Effector memory CD8-positive, alpha-beta T cell (primary cell): ENCODE measurements around the gene RIMS4.

ENCODE experiments used
- ATAC-seq: fragments of 150-1000 bp; cut with Tn5 transposase; replicated peaks from 2 replicates; pipeline ENCODE4 v1.10.0; 2021; ENCODE audit warnings: mild to moderate bottlenecking, moderate library complexity
- DNase-seq, 3 experiments: peaks; one replicate each; pipeline ENCODE4 v3.0.0; 2021
- H3K27ac Mint-ChIP-seq, 2 donors: one replicate each; pipeline ENCODE4 v1.8.0; 2022; ENCODE audit warnings: mild to moderate bottlenecking in 2 of 2, mixed read lengths in 2 of 2, moderate library complexity in 2 of 2
- H3K27me3 Mint-ChIP-seq, 2 donors: one replicate each; pipeline ENCODE4 v1.8.0; 2022; ENCODE audit warnings: mixed read lengths in 2 of 2
- H3K36me3 Mint-ChIP-seq: one replicate; pipeline ENCODE4 v1.8.0; 2022; ENCODE audit warnings: mild to moderate bottlenecking, moderate library complexity, mixed read lengths; ENCODE audit not compliant: insufficient read depth
- H3K4me1 Mint-ChIP-seq, 2 donors: one replicate each; pipeline ENCODE4 v1.8.0; 2022; ENCODE audit warnings: low read depth in 2 of 2, mixed read lengths in 2 of 2
- H3K4me3 Mint-ChIP-seq, 2 donors: one replicate each; pipeline ENCODE4 v1.8.0; 2022; ENCODE audit warnings: mild to moderate bottlenecking in 2 of 2, mixed read lengths in 2 of 2, moderate library complexity in 2 of 2
- H3K9me3 Mint-ChIP-seq, 2 donors: one replicate each; pipeline ENCODE4 v1.8.0; 2022; ENCODE audit warnings: mixed read lengths in 2 of 2

Gene RIMS4

DNA sequence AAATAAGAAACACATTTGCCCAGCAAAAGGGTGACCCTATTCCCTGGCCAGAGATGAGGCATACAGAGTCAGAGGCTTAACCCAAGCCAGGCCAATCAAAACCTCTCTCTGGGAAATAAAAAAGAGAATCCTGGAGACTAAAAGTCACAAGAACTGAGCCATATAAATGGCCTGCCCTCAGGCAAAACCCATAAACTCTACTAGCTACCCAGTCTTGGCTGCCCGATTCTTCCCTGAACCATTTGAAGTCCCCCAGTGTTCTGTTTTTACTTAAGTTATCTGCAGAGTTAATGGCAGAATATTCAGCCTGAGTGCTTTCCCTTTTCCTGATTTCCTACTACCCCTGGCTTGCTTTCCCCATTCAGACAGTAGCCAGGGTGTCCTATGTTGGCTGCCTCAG, 50.8 kb downstream of the RIMS4 start:
- ATAC-seq (no peak), DNase-seq (no peak)
- Mint-ChIP-seq H3K27ac (no peak overlapping the region), H3K36me3 (no peaks in the 10 kb centered on the region), H3K4me3 (no peak overlapping the region), H3K27me3 (peaks cover 11 to 68% of the 10 kb centered on the region in 2 donors), H3K4me1 (no peaks in the 10 kb centered on the region), H3K9me3 (no peaks in the 10 kb centered on the region)

DNA sequence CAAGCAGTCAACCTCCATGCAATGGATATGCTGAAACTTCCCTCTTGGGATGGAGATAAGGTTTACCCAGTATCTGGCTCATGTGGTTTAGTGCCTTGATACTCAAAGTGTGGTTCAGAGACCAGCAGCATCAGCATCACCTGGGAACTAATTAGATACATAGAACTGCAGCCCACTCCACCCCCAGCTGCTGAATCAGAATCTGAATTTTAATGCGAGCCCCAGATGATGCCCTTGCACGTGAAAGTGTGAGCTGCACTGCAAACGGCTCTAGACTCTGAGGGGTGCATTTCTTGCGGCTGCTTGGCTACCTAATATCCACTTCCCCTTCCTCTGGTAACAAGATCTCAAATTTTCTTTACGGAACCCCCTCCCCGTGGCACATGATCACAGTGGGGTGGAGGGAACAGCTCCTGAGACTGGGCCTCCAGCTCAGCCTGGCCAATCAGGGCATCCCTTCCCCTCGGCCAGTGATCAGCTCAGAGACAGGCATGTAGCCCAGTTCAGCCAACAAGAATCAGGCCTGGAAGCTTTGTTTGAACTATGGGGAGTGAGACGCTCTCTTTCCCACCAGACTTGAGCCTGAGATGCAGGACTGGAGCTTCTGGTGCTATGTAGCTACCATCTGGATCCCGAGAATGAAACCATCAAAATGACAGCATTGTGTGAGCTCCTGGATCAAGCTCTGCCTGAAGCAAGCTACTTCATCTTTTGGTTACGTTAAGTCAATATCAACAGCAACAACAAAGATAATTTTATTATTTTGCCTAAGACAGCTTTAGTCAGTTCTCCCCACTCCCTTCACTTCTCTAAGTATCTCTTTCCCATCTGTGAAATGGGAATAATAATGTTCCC, 51.9 kb downstream of the RIMS4 start:
- Mint-ChIP-seq H3K4me3 (no peak overlapping the region), H3K27ac (no peak overlapping the region), H3K27me3 (peaks cover 7 to 68% of the 10 kb centered on the region in 2 donors), H3K9me3 (no peaks in the 10 kb centered on the region), H3K4me1 (no peaks in the 10 kb centered on the region), H3K36me3 (peaks cover 3% of the 10 kb centered on the region)
- DNase-seq: no peak
- no peak for ATAC-seq

- no peaks in the 10 kb centered on the region for H3K9me3 Mint-ChIP-seq
- H3K4me1 Mint-ChIP-seq: no peaks in the 10 kb centered on the region
- DNase-seq (no peak), ATAC-seq (no peak)
- no peak overlapping the region for H3K4me3 Mint-ChIP-seq
- H3K27ac Mint-ChIP-seq: no peak overlapping the region
- peaks cover 8 to 63% of the 10 kb centered on the region in 2 donors for H3K27me3 Mint-ChIP-seq
- peaks cover 3% of the 10 kb centered on the region for H3K36me3 Mint-ChIP-seq
Measured at GRCh38 chr20:44756956-44757355, 53.4 kb downstream of the RIMS4 start.

- H3K4me1 Mint-ChIP-seq: no peaks in the 10 kb centered on the region
Measured at GRCh38 chr20:44756011-44756688, 54.2 kb downstream of the RIMS4 start.

GRCh38 chr20:44754554-44754953, 55.8 kb downstream of the RIMS4 start:
- Mint-ChIP-seq H3K27ac (no peak overlapping the region), H3K36me3 (peaks cover 3% of the 10 kb centered on the region), H3K27me3 (peaks cover 22 to 75% of the 10 kb centered on the region in 2 donors), H3K9me3 (no peaks in the 10 kb centered on the region), H3K4me3 (no peak overlapping the region), H3K4me1 (no peaks in the 10 kb centered on the region)
- no peak for DNase-seq
- no peak for ATAC-seq

More at GRCh38 chr20:44756011-44756688, 54.2 kb downstream of the RIMS4 start:
- DNase-seq (no peak), ATAC-seq (no peak)
- Mint-ChIP-seq H3K36me3 (peaks cover 3% of the 10 kb centered on the region), H3K27me3 (peaks cover 12 to 71% of the 10 kb centered on the region in 2 donors), H3K4me3 (no peak overlapping the region), H3K27ac (no peak overlapping the region), H3K9me3 (no peaks in the 10 kb centered on the region)

DNA sequence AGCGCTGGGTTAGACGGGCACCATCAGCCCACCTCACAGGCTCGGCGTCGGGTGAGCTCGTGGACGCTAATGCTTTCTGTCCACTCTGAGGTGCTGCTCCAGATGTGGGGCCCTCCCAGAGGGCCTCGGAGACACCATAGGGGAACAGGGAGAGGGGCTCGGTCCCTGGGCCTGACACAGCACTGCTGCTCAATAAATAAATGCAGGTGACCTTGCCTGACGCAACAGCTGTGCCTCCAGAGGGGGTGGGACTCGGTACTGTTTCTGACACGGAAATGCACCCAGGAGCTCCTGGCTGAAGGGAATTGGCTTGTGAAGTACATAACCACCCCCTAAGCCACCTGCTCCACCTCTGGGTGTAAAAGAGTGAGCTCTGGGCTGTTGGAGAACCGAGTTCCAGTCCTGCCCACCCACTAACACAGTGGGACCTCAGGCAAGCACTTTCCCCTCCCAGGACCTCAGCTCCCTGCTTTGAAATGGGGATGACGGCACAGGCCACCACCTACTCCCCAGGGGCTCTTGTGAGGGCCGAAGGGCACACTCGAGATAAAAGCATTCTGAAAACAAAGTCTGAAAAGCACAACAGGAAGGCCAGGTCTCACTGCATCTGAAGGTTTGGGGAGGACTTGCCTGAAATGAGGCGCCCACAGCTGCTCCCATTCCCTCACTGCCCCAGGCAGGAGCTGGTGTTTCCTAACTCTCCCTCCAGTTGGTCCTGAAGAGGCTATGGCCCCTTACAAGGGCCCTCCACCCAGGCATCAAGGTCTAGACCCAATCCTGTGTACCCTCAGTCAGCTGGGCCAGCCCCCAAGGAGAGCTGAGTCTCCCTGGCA, 58.0 kb downstream of the RIMS4 start:
- no peak overlapping the region for H3K27ac Mint-ChIP-seq
- H3K4me3 Mint-ChIP-seq: no peak overlapping the region
- peaks cover 3% of the 10 kb centered on the region for H3K36me3 Mint-ChIP-seq
- peaks cover 35 to 73% of the 10 kb centered on the region in 2 donors for H3K27me3 Mint-ChIP-seq
- DNase-seq (no peak), ATAC-seq (no peak)
- H3K4me1 Mint-ChIP-seq: peaks cover 0 to 3% of the 10 kb centered on the region in 2 donors
- no peaks in the 10 kb centered on the region for H3K9me3 Mint-ChIP-seq

- Mint-ChIP-seq H3K27ac (no peak overlapping the region), H3K27me3 (peaks cover 49 to 79% of the 10 kb centered on the region in 2 donors), H3K4me3 (no peak overlapping the region), H3K4me1 (peaks cover 0 to 3% of the 10 kb centered on the region in 2 donors), H3K36me3 (peaks cover 3% of the 10 kb centered on the region), H3K9me3 (no peaks in the 10 kb centered on the region)
- DNase-seq: no peak
- no peak for ATAC-seq
Measured at GRCh38 chr20:44750081-44750805, 60.1 kb downstream of the RIMS4 start.

GRCh38 chr20:44748005-44748370, 62.4 kb downstream of the RIMS4 start:
- H3K4me3 Mint-ChIP-seq: no peak overlapping the region
- ATAC-seq (no peak), DNase-seq (no peak)
- peaks cover 0 to 3% of the 10 kb centered on the region in 2 donors for H3K4me1 Mint-ChIP-seq
- no peak overlapping the region for H3K27ac Mint-ChIP-seq
- H3K9me3 Mint-ChIP-seq: no peaks in the 10 kb centered on the region
- peaks cover 62 to 82% of the 10 kb centered on the region in 2 donors for H3K27me3 Mint-ChIP-seq
- no peaks in the 10 kb centered on the region for H3K36me3 Mint-ChIP-seq

GRCh38 chr20:44747166-44748004, 63.0 kb downstream of the RIMS4 start:
- Mint-ChIP-seq H3K4me3 (peak overlapping the region in 1 of 2 donors; percentile 45), H3K9me3 (no peaks in the 10 kb centered on the region), H3K36me3 (no peaks in the 10 kb centered on the region), H3K27me3 (peaks cover 62 to 88% of the 10 kb centered on the region in 2 donors), H3K27ac (no peak overlapping the region), H3K4me1 (peaks cover 0 to 3% of the 10 kb centered on the region in 2 donors)
- ATAC-seq (no peak), DNase-seq (peak; percentile 34 to 40 (median 35))

DNA sequence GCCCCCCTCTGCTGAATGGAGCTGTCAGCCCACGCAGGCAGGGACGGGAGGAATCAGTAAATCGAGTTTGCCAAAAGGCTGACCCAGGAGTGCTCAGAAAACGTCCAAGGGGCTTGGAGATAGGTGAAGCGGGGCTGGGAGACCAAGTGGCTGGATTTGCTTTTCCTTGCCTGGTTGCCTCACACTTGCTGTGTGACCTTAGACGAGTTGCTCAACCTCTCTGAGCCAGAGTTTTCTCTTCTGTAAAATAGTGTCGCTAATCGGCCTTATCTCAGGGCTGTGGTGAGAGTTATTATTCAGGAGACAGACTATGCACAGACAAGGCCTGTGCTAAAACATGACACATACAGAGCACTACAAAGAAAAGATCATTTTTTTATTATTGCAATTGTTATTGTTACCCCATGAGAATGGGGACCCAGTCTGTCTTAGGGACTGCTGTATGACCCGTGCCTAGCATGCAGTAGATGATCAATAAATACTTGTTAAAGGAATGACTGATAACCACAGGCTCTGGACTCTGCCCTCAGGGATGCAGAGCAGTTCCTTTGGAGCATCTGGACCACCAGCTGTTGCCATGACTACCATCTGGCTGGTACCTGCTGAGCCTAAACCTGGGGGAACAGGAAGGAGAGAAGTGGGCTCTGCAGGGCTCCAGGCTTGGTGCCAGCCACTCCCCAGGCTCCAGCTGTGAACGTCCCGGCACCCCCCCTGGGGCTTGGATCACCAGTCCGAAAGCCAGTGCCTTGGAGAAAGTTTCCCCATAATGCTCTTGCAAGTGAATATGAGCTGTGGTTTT, 63.8 kb downstream of the RIMS4 start:
- no peak overlapping the region for H3K27ac Mint-ChIP-seq
- DNase-seq (no peak), ATAC-seq (no peak)
- peak overlapping the region; percentile 7 to 60 for H3K4me3 Mint-ChIP-seq
- H3K9me3 Mint-ChIP-seq: no peaks in the 10 kb centered on the region
- no peaks in the 10 kb centered on the region for H3K36me3 Mint-ChIP-seq
- peaks cover 62 to 90% of the 10 kb centered on the region in 2 donors for H3K27me3 Mint-ChIP-seq
- peaks cover 0 to 3% of the 10 kb centered on the region in 2 donors for H3K4me1 Mint-ChIP-seq

DNA sequence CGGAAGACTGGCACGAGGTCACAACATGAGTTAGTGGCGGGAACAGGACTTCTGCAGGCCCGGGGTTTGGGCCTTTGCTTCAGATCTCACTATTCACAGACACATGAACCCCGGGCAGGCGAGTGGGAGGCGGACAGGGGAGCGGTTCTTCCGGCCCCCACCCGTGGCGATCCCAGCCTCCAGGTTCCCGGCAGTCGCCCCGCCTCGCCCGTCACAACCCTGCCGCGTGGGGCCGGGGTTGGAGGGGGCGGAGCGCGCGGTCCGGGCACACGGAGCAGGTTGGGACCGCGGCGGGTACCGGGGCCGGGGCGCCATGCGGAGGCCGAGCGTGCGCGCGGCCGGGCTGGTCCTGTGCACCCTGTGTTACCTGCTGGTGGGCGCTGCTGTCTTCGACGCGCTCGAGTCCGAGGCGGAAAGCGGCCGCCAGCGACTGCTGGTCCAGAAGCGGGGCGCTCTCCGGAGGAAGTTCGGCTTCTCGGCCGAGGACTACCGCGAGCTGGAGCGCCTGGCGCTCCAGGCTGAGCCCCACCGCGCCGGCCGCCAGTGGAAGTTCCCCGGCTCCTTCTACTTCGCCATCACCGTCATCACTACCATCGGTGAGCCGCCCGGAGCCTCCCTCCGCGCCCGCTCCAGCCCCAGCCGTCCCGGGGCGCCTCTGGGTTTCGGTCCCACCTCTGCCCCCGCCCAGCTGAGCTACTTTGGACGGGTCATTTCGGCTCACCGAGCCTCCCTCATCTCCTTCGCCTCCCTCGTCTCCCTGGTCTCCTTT, 64.6 kb downstream of the RIMS4 start, which contains the start of gene KCNK15:
KCNK15 (plus strand) TSS at position 268 of the 769 bp plus-strand sequence; CDS start at position 314, 46 bp downstream.
- DNase-seq: peak; percentile 6 to 8 (median 8)

More for the DNA sequence above, 64.6 kb downstream of the RIMS4 start, which contains the start of gene KCNK15:
- H3K4me3 Mint-ChIP-seq: peak within 1 kb of the TSS; percentile 7 to 60
- peak; percentile 76 for ATAC-seq
- H3K36me3 Mint-ChIP-seq: no peaks in the 10 kb centered on the region
- H3K27me3 Mint-ChIP-seq: peaks cover 54 to 82% of the 10 kb centered on the region in 2 donors
- H3K4me1 Mint-ChIP-seq: peaks cover 0 to 3% of the 10 kb centered on the region in 2 donors
- H3K9me3 Mint-ChIP-seq: no peaks in the 10 kb centered on the region
- no peak within 1 kb of the TSS for H3K27ac Mint-ChIP-seq
